A673 (cell line): ENCODE data around the gene SPATA21.

Experiments used
- EZH2 ChIP-seq: fragments of 200-600 bp; sonication (generic); IDR thresholded peaks from 2 replicates; pipeline ENCODE4 v1.6.1; 2017; ENCODE audit warnings: borderline replicate concordance, low read depth, mild to moderate bottlenecking, mixed read lengths, antibody characterized with exemption, low read length; ENCODE audit not compliant: poor library complexity, severe bottlenecking
- TF ChIP-seq, protein P1 (sequence below): fragments of 300-800, 200-600 bp; sonication (generic); conservative IDR thresholded peaks from 2 replicates; pipeline ENCODE4 v1.5.1; 2017; ENCODE audit warnings: low read depth, mild to moderate bottlenecking, antibody characterized with exemption, low read length, moderate library complexity, mixed read lengths

DNA sequence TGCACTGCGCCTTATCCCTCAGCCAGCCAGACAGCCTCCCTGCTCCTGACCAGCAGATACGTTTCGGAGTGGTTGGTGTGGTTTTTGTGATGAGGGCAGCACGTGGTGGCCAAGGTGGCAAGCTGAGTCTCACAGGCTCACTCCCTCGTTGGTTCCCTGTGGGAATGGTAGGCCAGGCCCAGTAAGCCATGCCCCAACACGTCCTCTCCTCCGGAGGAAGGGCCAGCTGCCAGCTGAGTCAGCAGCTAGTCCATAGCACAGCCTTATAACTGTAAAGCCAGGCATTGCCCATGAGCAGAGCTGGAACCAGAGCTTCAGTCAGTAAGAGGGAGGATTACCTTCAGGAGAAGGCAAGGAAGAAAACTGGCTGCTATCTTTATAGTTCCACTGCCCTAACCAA is 40.6 kb downstream of the SPATA21 start:
- TF ChIP-seq, protein P1, sequence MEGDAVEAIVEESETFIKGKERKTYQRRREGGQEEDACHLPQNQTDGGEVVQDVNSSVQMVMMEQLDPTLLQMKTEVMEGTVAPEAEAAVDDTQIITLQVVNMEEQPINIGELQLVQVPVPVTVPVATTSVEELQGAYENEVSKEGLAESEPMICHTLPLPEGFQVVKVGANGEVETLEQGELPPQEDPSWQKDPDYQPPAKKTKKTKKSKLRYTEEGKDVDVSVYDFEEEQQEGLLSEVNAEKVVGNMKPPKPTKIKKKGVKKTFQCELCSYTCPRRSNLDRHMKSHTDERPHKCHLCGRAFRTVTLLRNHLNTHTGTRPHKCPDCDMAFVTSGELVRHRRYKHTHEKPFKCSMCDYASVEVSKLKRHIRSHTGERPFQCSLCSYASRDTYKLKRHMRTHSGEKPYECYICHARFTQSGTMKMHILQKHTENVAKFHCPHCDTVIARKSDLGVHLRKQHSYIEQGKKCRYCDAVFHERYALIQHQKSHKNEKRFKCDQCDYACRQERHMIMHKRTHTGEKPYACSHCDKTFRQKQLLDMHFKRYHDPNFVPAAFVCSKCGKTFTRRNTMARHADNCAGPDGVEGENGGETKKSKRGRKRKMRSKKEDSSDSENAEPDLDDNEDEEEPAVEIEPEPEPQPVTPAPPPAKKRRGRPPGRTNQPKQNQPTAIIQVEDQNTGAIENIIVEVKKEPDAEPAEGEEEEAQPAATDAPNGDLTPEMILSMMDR, result no peak
- TF ChIP-seq EZH2, result no peak
